NCI-H1694 (cell line): ENCODE data around the gene VSIG10L.

Experiments
- DNase-seq: peaks from one replicate; lab custom pipeline; 2025; lab: John Stamatoyannopoulos, UW

The VSIG10L gene

DNA sequence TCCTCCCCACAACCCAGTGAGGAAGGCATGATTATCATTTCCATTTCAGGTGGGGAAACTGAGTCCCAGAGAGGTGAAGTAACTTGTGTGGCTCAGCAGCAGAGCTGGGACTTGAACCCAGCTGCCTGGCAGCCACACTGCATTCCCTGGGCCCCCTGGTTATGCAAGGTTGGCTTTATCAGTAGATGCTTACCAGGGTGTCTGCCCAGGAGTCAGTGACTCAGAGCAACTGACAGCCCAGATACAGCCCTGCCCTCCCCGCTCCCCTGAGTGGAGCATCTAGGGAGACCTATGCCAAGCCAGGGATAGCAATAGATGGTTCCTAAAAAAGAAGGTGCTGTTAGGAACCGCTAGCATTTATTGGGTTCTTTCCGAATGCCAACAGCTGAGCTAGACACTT lies 24.6 kb downstream of the VSIG10L start:
- DNase-seq, result no peak

DNA sequence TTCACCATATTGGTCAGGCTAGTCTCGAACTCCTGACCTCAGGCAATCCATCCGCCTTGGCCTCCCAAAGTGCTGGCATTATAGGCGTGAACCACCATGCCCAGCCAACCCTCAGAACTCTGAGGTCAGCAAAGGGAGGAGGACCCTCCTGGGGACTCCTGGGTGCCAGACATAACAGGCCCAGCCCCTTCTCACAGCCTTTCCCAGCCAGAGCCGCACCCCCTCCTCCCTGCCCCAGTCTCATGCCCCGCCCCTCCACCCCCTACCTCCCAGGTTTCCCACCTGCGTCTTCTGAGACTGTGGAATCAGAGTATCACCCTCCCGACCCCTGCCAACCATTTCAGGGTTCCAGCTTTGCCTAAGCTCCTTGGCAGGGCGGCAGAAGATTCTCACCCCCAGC lies 25.3 kb downstream of the VSIG10L start:
- DNase-seq, result no peak

DNA sequence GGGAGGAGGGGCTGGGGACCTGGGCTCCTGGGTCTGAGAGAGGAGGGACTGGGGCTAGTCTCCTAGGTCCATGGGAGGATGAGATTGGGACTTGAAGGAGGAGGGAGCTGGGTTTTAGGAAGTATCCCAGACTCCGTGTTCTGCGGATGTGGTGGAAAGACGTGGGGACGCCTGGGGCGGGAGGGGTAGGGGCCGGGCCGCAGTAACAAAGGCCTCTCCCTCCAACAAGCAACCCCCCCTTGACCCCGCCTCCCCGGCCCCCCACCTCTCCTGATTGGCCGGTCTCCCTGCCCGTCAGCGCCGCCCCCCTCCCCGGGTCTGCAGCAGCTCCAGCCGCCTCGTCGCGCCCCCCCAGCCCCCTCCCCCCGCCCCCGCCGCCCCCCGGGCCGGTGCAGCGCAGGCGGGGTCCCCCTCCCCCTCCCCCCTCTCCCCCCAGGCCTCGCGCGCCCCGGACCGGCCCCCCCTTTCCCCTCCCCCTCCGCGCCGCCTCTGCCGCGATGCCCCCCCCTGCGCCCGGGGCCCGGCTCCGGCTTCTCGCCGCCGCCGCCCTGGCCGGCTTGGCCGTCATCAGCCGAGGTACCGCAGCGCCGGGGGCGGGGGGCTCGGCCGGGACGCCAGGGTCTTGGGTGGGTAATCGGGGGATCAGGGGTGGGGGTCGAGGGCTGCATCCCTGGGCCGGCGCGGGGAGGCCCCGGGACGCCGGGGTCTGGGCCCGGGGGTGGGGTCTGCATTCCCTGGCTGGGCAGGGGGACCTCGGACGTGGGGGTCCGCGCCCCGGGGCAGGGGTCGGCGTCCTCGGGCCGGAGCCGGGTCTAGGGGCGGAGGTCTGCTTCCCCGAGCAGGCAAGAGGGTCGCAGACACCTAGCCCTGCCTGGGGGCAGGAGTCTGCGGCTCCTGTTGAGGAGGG lies 30.3 kb downstream of the VSIG10L start, which contains the start of gene IGLON5:
Gene IGLON5, plus strand, starts transcription at position 294 of the 907 bp plus-strand sequence. Its CDS starts 204 bp downstream, at position 498.
- no peak for DNase-seq

DNA sequence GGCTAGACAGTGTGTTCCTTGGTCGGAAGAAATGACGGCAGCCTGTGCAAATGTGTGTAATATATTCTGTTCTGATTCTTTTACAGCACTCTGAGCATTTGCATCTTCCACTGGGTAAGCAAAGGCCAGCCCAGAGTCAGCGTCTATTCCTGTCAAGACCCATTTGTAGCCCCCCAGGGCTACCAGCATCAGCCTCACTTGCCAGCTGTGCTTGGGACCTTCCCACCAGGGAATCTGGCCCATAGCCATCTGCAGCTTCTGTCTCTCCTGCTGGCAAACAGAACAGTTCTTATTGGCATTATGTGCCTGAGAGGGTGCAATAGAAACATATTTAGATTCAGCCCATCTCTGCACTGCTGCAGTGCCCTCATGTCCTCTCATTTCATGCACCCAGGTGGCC lies 36.5 kb downstream of the VSIG10L start:
- no peak for DNase-seq

DNA sequence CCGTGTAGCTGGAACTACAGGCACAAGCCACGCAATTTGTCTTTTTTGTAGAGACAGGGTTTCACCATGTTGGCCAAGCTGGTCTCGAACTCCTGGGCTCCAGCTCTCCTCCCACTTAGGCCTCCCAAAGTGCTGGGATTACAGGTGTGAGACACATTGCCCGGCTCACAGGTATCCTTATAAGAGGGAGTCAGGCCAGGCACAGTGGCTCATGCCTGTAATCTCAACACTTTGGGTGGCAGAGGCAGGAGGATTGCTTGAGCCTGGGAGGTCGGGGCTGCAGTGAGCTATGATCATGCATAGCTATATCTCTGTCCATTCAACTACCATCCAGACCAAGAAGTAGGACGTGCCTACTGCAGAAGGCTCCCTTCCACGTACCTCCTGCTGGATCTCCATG lies 40.7 kb downstream of the VSIG10L start:
- DNase-seq, result no peak

DNA sequence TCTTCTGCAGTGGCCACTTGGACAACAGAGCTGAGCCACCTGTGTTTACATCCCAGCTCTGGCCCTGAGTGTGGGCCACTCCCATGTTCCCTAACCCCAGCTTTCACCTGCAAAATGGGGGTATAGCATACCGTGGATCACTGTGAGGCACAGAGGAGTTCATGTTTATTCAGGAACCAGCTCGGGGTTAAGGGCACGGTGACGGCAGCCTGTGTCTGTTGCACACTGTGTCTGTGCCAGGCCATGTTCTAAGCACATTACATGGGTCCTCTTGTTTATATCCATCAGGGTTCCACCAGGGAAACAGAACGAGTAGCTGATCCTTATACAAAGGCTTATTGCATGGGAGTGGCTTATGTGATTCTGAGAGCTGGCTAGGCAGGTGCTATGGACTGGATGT lies 44.5 kb downstream of the VSIG10L start:
- DNase-seq, result no peak

DNA sequence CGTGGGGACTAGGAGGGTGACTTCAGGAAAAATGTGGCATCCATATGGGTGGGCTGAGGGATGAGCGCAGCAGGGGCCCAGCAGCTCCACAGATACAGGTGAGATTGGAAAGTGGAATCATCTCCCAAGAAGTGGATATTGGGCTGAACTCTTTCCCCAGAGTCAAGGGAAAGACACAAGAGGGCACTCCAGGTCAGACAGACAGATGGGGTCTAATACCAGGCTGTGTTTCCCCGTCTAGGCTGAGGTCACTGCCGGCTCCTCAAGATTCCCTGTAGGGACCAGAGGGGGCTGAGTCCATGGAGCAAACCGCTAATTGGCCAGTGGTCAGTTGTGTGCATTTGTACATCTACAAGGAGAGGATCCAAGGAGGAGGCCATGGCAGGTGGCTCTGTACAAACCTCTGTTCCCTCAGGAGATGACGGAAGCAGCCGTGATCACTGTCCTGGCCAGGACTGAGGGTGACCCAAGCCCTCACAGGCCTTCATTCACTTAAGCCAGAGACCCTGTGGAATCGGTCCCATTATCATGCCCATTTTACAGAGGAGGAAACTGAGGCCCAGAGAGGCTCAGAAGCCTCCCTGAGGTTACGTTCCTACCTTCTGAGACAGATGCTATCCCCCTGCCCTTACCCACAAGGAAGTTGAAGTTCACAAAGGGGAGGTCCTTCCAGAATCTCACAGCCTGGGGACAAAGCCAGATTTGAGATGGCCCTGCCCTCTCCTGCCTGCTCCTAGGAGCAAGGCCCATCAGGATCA lies 45.4 kb downstream of the VSIG10L start:
- no peak for DNase-seq

DNA sequence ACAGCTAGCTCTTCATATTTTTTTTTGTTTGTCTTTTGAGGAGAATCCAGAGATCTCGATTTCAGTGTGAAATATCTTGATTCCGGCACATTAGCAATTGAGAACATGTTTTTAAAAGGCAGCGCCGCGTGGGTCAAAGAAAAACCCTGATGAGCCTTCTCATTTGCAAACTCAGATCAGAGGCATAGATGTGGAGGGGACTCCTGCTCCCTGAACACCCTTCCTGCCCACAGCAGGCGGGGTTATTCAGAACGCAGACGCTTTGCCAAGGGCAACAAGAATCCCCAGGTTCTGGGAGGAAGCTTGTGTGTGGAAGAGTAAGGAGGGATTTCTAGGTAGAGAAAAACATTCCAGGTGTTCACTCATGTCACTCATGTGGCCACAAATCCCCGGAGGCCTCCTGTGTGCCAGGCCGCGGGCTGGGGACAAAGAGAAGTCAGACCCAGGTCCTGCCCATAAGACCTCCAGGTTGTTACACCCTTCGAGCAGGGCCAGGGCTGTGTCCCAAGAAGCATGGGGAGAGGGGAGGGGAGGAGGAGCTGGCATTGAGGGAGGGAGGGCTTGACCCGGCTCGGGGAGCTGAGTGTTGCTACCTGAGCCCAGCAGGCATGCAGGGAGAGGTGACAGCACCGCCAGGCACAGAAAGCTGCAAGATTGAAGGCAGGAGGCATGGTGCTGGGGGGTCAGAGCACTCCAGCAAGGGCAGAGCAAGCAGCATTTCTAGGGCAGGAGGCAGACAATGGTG lies 46.4 kb downstream of the VSIG10L start:
- no peak for DNase-seq

DNA sequence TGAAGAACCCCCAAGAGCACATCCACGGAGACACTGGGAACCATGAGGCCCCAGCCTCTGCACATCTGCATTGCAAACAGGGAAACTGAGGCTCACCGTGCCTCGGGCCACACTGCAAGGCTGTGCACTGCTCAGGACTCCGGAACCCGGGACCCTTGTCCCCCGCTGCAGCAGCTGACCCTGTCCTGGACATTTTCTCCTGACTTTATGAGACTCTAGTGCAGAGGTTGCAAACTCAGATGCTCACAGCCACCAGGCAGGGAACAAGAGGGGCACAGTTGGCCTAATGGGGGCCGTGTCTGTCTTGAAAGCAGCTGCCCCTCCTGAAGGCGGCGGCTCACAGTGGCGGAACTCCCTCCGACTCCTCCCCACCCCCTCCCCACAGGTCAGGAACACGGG lies 47.0 kb downstream of the VSIG10L start:
- DNase-seq, result no peak

DNA sequence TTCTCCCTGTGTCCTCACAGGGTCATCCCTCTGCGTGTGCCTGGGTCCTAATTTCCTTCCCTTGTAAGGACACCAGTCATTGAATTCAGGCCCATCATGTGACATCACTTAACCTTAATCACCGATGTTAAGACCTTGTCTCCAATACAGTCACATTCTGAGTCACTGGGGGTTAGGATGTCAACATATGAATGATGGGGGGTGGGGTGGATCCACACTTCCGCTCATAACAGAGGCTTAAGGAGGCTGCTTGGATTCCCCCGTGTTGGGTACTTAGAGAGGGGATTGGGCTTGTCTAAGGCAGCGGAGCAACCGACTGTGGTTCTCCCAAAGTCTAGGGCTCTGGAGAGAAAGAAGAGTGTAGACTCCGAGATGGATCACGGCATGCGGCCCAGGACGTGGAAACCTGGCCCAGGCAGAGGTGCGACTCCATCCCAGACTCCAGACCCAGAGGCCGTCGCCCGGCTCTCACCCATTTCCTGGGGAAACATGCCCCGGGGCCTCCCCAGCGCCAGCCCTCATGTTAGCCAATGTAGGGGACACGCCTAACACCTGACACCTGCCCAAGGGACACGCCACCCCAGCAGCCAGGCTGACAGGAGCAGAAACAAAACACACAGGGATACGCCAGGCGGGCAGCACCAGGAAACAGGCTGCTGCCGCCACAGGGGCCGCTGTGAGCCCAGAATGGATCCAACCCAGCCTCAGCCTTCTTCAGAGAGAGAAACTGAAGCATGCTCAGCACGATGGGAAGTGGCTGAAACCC lies 47.5 kb downstream of the VSIG10L start:
- DNase-seq, result no peak

DNA sequence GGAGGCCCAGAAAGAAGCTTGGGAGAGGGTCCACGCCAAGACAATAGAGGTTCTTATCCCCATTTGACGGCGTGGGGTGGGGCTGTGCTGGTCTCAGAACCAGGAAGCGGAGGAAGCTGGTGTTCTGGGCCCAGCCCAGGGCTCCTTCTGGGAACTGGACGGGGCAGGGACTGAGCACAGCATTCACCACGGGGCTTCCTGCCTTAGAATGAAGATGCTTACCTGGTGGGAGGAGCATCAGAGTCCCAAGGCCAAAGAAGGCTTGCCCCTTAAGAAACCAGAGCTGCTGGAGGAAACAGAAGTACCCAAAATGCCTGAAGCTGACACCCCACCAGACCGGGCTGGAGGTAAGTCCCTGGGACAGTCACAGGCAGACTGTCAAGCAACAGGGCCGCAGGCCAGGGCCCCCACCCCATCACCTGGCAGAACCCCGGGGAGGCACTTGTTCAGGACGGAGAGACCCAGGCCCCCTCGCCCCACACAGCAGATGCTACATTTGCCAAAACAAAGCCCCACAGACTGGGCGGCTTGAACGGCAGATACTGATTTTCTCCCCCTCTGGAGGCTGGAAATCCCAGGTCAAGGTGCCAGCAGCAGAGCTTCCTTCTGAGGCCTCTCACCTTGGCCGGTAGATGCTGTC lies 48.2 kb downstream of the VSIG10L start:
- no peak for DNase-seq

DNA sequence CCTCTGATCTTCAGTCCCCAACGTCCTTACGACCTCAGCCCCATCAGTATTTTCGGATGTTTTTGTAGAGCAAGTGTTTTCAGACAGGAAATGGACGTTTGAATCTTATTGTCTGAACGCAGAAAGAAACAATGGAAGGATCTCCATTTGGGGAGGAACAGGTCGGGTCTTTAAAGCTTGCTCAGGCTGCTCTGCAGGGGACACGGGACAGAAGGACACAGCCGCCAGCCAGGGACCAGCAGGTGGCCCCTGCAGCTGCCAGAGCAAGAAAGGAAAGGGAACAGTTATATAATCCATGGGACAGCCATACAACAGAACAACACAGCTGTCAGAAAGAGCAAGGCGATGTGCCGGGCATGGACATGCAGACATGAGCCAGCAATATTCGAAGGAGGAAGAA lies 49.0 kb downstream of the VSIG10L start:
- no peak for DNase-seq

DNA sequence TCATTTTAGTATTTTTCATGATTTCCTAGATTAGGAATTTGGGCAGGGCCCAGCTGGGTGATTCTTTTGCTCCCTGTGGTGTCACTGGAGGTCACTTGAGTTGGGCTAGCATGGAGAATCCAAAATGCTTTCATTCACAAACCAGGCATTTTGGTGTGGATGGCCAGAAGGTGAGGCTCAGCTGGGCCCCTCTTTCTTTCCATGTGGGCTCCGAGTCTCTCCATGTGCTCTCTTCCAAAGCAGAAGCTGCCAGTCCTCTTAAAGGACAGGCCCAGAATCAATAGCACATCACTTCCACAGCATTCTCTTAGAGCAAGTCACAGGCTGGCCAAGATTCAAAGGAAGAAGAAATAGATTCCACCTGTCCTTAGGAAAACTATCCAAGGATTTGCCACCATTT lies 52.3 kb downstream of the VSIG10L start:
- DNase-seq, result no peak

DNA sequence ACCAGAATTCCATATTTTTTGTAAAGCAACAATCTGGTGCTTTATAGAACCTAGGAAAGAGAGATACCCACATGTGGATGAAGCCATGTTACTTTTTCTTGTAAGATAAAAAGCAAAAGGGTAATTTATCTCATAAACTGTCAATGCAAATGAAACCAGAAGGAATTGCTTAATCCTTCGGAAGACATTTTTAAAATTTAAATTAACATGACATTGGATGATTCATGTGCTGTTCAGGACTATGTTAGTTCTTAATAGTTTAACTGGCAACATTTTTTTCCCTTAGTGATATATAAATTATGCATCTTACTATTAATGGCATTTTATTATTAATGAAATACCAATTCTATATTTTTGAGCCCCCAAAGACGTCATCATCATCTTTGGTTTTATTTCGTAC lies 56.3 kb downstream of the VSIG10L start:
- no peak for DNase-seq

DNA sequence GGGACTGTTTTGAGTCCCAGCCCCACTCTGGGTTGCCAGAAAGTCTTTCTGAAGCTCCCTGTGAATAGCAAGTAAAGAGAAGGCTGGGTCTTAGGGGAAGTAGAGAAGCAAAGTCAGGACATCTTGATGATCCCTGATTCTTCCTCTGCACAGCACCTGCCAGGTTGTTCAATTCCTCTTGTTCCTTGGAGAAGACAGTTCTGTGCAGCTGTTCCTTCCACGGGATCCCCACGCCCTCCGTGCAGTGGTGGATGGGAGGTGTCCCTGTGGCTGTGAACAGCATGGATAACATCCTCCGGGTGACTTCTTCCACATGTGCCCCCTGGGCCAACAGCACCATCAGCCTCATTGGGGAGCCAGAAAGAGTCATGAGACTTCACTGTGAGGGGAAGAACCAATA lies 59.6 kb downstream of the VSIG10L start:
- no peak for DNase-seq
